GM12878 (cell line): ENCODE data around the gene ZNF180. TPM values are rescaled to one million over a fixed set of nuclear protein-coding genes. Genes with fewer than 3 reads are reported as not detected.

Experiments
- ATAC-seq: fragments of 200-7000 bp; cut with Tn5 transposase; 3 replicates; pipeline ENCODE4 v1.9.1; 2020; ENCODE audit warnings: mild to moderate bottlenecking, moderate library complexity
- BruUV-seq: library from RNA; stranded (reverse); fragments of 400-500 nt; replicated peaks from 2 replicates; lab custom pipeline; 2021; lab: Mats Ljungman, UMichigan
- CTCF ChIA-PET: fragments of 300-600 bp; sonication (Branson Sonifier 250); formaldehyde crosslinking; extraction: SDS; loops from one replicate; lab custom pipeline; 2021; ENCODE audit warnings: inconsistent platforms; lab: Yijun Ruan, JAX
- POLR2A ChIA-PET: fragments of 350-600 bp; formaldehyde crosslinking; extraction: SDS; loops from one replicate; lab custom pipeline; 2021; ENCODE audit warnings: inconsistent platforms; lab: Charles Lee
- RAD21 ChIA-PET: fragments of 300-600 bp; sonication (Branson Sonifier 250); formaldehyde crosslinking; loops from one replicate; lab custom pipeline; 2023; ENCODE audit warnings: antibody characterized with exemption; ENCODE audit not compliant: unreplicated experiment; lab: Charles Lee
- SMC1A ChIA-PET: fragments of 300-600 bp; sonication (Branson Sonifier 250); formaldehyde crosslinking; loops from one replicate; lab custom pipeline; 2023; ENCODE audit not compliant: unreplicated experiment, uncharacterized antibody; lab: Charles Lee
- DNase-seq: peaks from one replicate; pipeline ENCODE4 v3.0.0-alpha.2; 2011; ENCODE audit warnings: low read depth, low spot score
- FAIRE-seq: peaks from 3 replicates; lab custom pipeline; 2011; peaks lifted over from hg19 to GRCh38; lab: Jason Lieb, UNC
- H2AFZ ChIP-seq: 2 replicates; pipeline ENCODE4 v1.6.0; 2011; ENCODE audit warnings: low read depth, low read length, control low read depth; ENCODE audit not compliant: control insufficient read depth
- H3K27ac ChIP-seq: 2 replicates; pipeline ENCODE4 v1.5.1; 2011; ENCODE audit warnings: control low read depth; ENCODE audit not compliant: control insufficient read depth, insufficient read depth
- H3K27me3 ChIP-seq, 2 experiments: replicated peaks in 1 of 2; 2 replicates each; pipeline versions ENCODE4 v1.6.0 to v1.6.1; 2011; ENCODE audit warnings: low read length in 1 of 2; ENCODE audit not compliant: control insufficient read depth in 2 of 2, insufficient read depth in 2 of 2
- H3K36me3 ChIP-seq, 2 experiments: 2 replicates each; pipeline ENCODE4 v1.5.1; 2011; ENCODE audit warnings: low read length in 1 of 2; ENCODE audit not compliant: control insufficient read depth in 2 of 2, insufficient read depth in 2 of 2
- H3K4me1 ChIP-seq: 2 replicates; pipeline ENCODE4 v1.6.1; 2011; ENCODE audit warnings: mild to moderate bottlenecking, low read length, moderate library complexity, mixed read lengths; ENCODE audit not compliant: control insufficient read depth, insufficient read depth
- H3K4me2 ChIP-seq: 2 replicates; pipeline ENCODE4 v1.6.0; 2011; ENCODE audit warnings: control low read depth; ENCODE audit not compliant: control insufficient read depth, insufficient read depth
- H3K4me3 ChIP-seq: fragments of 200-600 bp; sonication (generic); 2 replicates; pipeline ENCODE4 v1.5.1; 2016
- H3K79me2 ChIP-seq: 2 replicates; pipeline ENCODE4 v1.6.0; 2011; ENCODE audit warnings: low read length; ENCODE audit not compliant: control insufficient read depth, insufficient read depth
- H3K9ac ChIP-seq: 2 replicates; pipeline ENCODE4 v1.8.0; 2011; ENCODE audit warnings: low read length, control low read depth, mixed read lengths; ENCODE audit not compliant: control insufficient read depth, insufficient read depth
- H3K9me3 ChIP-seq: replicated peaks from 3 replicates; pipeline ENCODE4 v1.5.1; 2011; ENCODE audit warnings: mild to moderate bottlenecking, low read length; ENCODE audit not compliant: control insufficient read depth, insufficient read depth
- H4K20me1 ChIP-seq: 2 replicates; pipeline ENCODE4 v1.6.0; 2011; ENCODE audit not compliant: control insufficient read depth, insufficient read depth
- BHLHE40 ChIP-seq, 2 experiments: fragments of 450-650 bp in 1 of 2; IDR thresholded peaks; 2 replicates each; pipeline ENCODE4 v1.6.1; 2011 to 2017; ENCODE audit warnings: low read depth in 2 of 2, borderline replicate concordance in 1 of 2, improper control_type of control experiment in 1 of 2, low read length in 1 of 2, mild to moderate bottlenecking in 1 of 2
- CHD1 ChIP-seq: IDR thresholded peaks from 2 replicates; pipeline ENCODE4 v1.6.1; 2012; ENCODE audit warnings: low read depth, low read length, improper control_type of control experiment
- CREM ChIP-seq: IDR thresholded peaks from 2 replicates; pipeline ENCODE4 v1.6.1; 2014; ENCODE audit warnings: antibody characterized with exemption, low read depth
- EGR1 ChIP-seq, 2 experiments: IDR thresholded peaks; 1 replicate in 1 of 2; 2 replicates in 1 of 2; pipeline ENCODE4 v1.6.1; 2011 to 2012; ENCODE audit warnings: low read depth in 2 of 2, low read length in 2 of 2, borderline replicate concordance in 1 of 2, mild to moderate bottlenecking in 1 of 2, moderate library complexity in 1 of 2
- HCFC1 ChIP-seq: fragments of 150-350 bp; IDR thresholded peaks from 2 replicates; pipeline ENCODE4 v1.6.1; 2014; ENCODE audit warnings: low read length
- MTA2 ChIP-seq: fragments of 450-650 bp; IDR thresholded peaks from 2 replicates; pipeline ENCODE4 v1.6.1; 2016; ENCODE audit warnings: low read depth, mild to moderate bottlenecking, moderate library complexity
- MTA3 ChIP-seq: IDR thresholded peaks from 2 replicates; pipeline ENCODE4 v1.6.1; 2012; ENCODE audit warnings: low read length, inconsistent platforms, borderline replicate concordance
- MYB ChIP-seq: fragments of 150-350 bp; IDR thresholded peaks from 2 replicates; pipeline ENCODE4 v1.6.1; 2014; ENCODE audit warnings: mild to moderate bottlenecking, low read depth, low read length, borderline replicate concordance
- NBN ChIP-seq: fragments of 450-650 bp; IDR thresholded peaks from 2 replicates; pipeline ENCODE4 v1.6.1; 2016
- NFXL1 ChIP-seq: fragments of 450-650 bp; IDR thresholded peaks from 2 replicates; pipeline ENCODE4 v1.6.1; 2017; ENCODE audit warnings: antibody characterized with exemption, mild to moderate bottlenecking, borderline replicate concordance
- PAX8 ChIP-seq: fragments of 450-650 bp; IDR thresholded peaks from 2 replicates; pipeline ENCODE4 v1.6.1; 2017; ENCODE audit warnings: mild to moderate bottlenecking, moderate library complexity
- RAD51 ChIP-seq: fragments of 450-650 bp; IDR thresholded peaks from 2 replicates; pipeline ENCODE4 v1.6.1; 2016; ENCODE audit warnings: moderate library complexity, mild to moderate bottlenecking, inconsistent platforms
- STAT1 ChIP-seq: fragments of 450-650 bp; conservative IDR thresholded peaks from 2 replicates; pipeline ENCODE4 v1.6.1; 2014; ENCODE audit warnings: antibody characterized with exemption, mild to moderate bottlenecking
- YBX1 ChIP-seq: fragments of 450-650 bp; IDR thresholded peaks from 2 replicates; pipeline ENCODE4 v1.6.1; 2016; ENCODE audit warnings: antibody characterized with exemption
- YY1 ChIP-seq: IDR thresholded peaks from 2 replicates; pipeline ENCODE4 v1.6.1; 2011; ENCODE audit warnings: low read depth, mild to moderate bottlenecking, low read length
- ZNF622 ChIP-seq: fragments of 450-650 bp; IDR thresholded peaks from 2 replicates; pipeline ENCODE4 v1.6.1; 2017; ENCODE audit warnings: mild to moderate bottlenecking, inconsistent platforms
- ZZZ3 ChIP-seq: IDR thresholded peaks from 2 replicates; pipeline ENCODE4 v1.6.1; 2011; ENCODE audit warnings: low read depth; ENCODE audit not compliant: control insufficient read depth, insufficient read length
- WGBS: methylation state at CpG from one replicate; pipeline ENCODE4 v1.1.6; 2016; ENCODE audit warnings: low lambda C conversion rate; ENCODE audit not compliant: insufficient replicate concordance, insufficient coverage; ENCODE audit errors: missing lambda C conversion rate; 5-methylcytosine and 5-hydroxymethylcytosine counted together
- in situ Hi-C: fragments of 300-500 bp; cut with MboI; formaldehyde crosslinking; loops from 9 replicates; pipeline ENCODE4 v1.14.3; 2018; ENCODE audit warnings: mixed read lengths
- intact Hi-C: fragments of 100-400 bp; cut with micrococcal nuclease; formaldehyde crosslinking; loops from one replicate; pipeline ENCODE4 v1.14.2; 2022; ENCODE audit not compliant: unreplicated experiment
- polyA plus RNA-seq, 11 experiments: library from polyadenylated mRNA; depleted of rRNA in 4 of 11; unstranded in 6 of 11; stranded (reverse) in 5 of 11; fragments of >200 nt; fragmentation: Nextera tagmentation in 4 of 11; fragmentation: Illumina TruSeq in 1 of 11; extraction: Ambion mirVana in 4 of 11; extraction: Trizol in 1 of 11; gene quantifications; 1 replicate in 1 of 11; 2 replicates in 10 of 11; pipeline versions ENCODE4 v1.2.1 to v1.2.3, GENCODE V29; 2011 to 2016; ENCODE audit warnings: inconsistent platforms in 2 of 11, missing spikeins in 2 of 11, low read depth in 1 of 11
- total RNA-seq, 4 experiments: library from RNA; depleted of rRNA in 3 of 4; stranded (reverse); fragments of >200 nt in 3 of 4; fragmentation: Illumina TruSeq in 1 of 4; extraction: Trizol in 1 of 4; gene quantifications; 2 replicates each; pipeline versions ENCODE4 v1.2.1 to v1.2.3, GENCODE V29; 2013 to 2021
- TF ChIP-seq, protein P1 (sequence below): fragments of 450-650 bp; IDR thresholded peaks from 2 replicates; pipeline ENCODE4 v1.6.1; 2017; ENCODE audit warnings: low read depth, mild to moderate bottlenecking, moderate library complexity

The ZNF180 gene
- total and polyA plus RNA-seq, 10 of the 15 experiments (the other 5 are each of a cell fraction or from before 2014, with no cell fraction given) = 1.6 to 9.0 (median 5.5) TPM

GRCh38 chr19:44542671-44543070 is 42.3 kb upstream of the ZNF180 start:
- H4K20me1 ChIP-seq = no peaks in the 10 kb centered on the region
- no peaks in the 10 kb centered on the region for H3K36me3 ChIP-seq
- ChIA-PET RAD21 (no interaction called here), SMC1A (interaction anchor here (0.7 kb wide), 1 partner anchor 56 kb away, joined by 3 read pairs; no protein-coding TSS in a partner anchor), POLR2A (no interaction called here), CTCF (no interaction called here)
- no peak for FAIRE-seq
- no peak overlapping the region for H2AFZ ChIP-seq
- intact Hi-C loops = no loop called here
- ATAC-seq = no peak
- no peaks in the 10 kb centered on the region for H3K79me2 ChIP-seq
- no peak overlapping the region for H3K27ac ChIP-seq
- in situ Hi-C loops = no loop called here
- no TSS peak for BruUV-seq
- TF ChIP-seq ZNF622 (no peak), HCFC1 (no peak), RAD51 (no peak), BHLHE40 (IDR thresholded peaks at IDR 0.05; ENCODE audit: borderline replicate concordance in 1 of 2, low read depth in 2 of 2, low read length in 1 of 2) (no peak), STAT1 (no peak), YY1 (no peak), EGR1 (IDR thresholded peaks at IDR 0.05; ENCODE audit: borderline replicate concordance in 1 of 2, low read depth in 2 of 2, low read length in 2 of 2) (no peak), MYB (no peak), CHD1 (no peak), NBN (no peak), MTA3 (no peak), MTA2 (no peak), CREM (no peak), ZZZ3 (no peak), NFXL1 (no peak), YBX1 (no peak), PAX8 (no peak)
- TF ChIP-seq, protein P1, sequence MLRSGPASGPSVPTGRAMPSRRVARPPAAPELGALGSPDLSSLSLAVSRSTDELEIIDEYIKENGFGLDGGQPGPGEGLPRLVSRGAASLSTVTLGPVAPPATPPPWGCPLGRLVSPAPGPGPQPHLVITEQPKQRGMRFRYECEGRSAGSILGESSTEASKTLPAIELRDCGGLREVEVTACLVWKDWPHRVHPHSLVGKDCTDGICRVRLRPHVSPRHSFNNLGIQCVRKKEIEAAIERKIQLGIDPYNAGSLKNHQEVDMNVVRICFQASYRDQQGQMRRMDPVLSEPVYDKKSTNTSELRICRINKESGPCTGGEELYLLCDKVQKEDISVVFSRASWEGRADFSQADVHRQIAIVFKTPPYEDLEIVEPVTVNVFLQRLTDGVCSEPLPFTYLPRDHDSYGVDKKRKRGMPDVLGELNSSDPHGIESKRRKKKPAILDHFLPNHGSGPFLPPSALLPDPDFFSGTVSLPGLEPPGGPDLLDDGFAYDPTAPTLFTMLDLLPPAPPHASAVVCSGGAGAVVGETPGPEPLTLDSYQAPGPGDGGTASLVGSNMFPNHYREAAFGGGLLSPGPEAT = no peak
- DNase-seq = no peak
- no peaks in the 10 kb centered on the region for H3K27me3 ChIP-seq
- H3K4me3 ChIP-seq = no peak overlapping the region
- WGBS = 0% methylated on average over 1 of the region's 1 CpG
- H3K4me2 ChIP-seq = no peak overlapping the region
- no peaks in the 10 kb centered on the region for H3K9me3 ChIP-seq
- H3K9ac ChIP-seq = no peak overlapping the region
- H3K4me1 ChIP-seq = no peaks in the 10 kb centered on the region
